Prostate gland (tissue), 2 donors: ENCODE results near the gene ITGB1. TPM values are rescaled to one million over a fixed set of nuclear protein-coding genes. Genes with fewer than 3 reads are reported as not detected.

Experiments used
- DNase-seq: peaks from one replicate; pipeline ENCODE4 v3.0.0-alpha.2; 2019; ENCODE audit warnings: low spot score
- H3K27ac ChIP-seq, 2 donors: fragments of 200-600 bp; sonication (generic); 2 replicates each; pipeline ENCODE4 v1.5.1; 2017 to 2019
- H3K27me3 ChIP-seq: fragments of 200-600 bp; sonication (generic); replicated peaks from 2 replicates; pipeline ENCODE4 v1.5.1; 2019; ENCODE audit not compliant: insufficient read depth
- H3K36me3 ChIP-seq, 2 donors: fragments of 200-600 bp; sonication (generic); 1 replicate in 1 of 2; 2 replicates in 1 of 2; pipeline versions ENCODE4 v1.5.1 to v1.8.1; 2017 to 2019
- H3K4me1 ChIP-seq: fragments of 200-600 bp; sonication (generic); replicated peaks from 2 replicates; pipeline ENCODE4 v1.5.1; 2019
- H3K4me3 ChIP-seq, 2 donors: fragments of 200-600 bp; sonication (generic); 2 replicates each; pipeline ENCODE4 v1.5.1; 2017 to 2019
- H3K9me3 ChIP-seq: fragments of 200-600 bp; sonication (generic); 2 replicates; pipeline ENCODE4 v1.5.1; 2017
- CTCF ChIP-seq, 4 experiments: fragments of 200-600 bp in 2 of 4; fragments of 450-650 bp in 2 of 4; sonication (generic) in 2 of 4; IDR thresholded peaks; 1 replicate in 3 of 4; 2 replicates in 1 of 4; pipeline ENCODE4 v1.5.1; 2016 to 2019; ENCODE audit warnings: antibody characterized with exemption in 4 of 4, mild to moderate bottlenecking in 2 of 4, moderate library complexity in 2 of 4
- POLR2A ChIP-seq: fragments of 450-650 bp; IDR thresholded peaks from one replicate; pipeline ENCODE4 v1.6.1; 2016; ENCODE audit warnings: antibody characterized with exemption, mild to moderate bottlenecking
- POLR2AphosphoS5 ChIP-seq: sonication (generic); formaldehyde crosslinking; IDR thresholded peaks from one replicate; pipeline ENCODE4 v1.6.1; 2017; ENCODE audit warnings: antibody characterized with exemption
- WGBS: methylation state at CpG from one replicate; pipeline ENCODE4 v1.1.5; 2018; 5-methylcytosine and 5-hydroxymethylcytosine counted together
- intact Hi-C: fragments of 100-400 bp; cut with DNase I; formaldehyde crosslinking; loops from one replicate; pipeline ENCODE4 v1.14.2; 2022
- total RNA-seq, 2 donors: library from RNA; depleted of rRNA; stranded (reverse); fragments of >200 nt; gene quantifications; one replicate each; pipeline ENCODE4 v1.1.0, GENCODE V29; 2016

Gene ITGB1
- total RNA-seq, 2 donors from 2014 or later: 246 to 293 TPM

- Histone ChIP-seq H3K4me3 (no peak overlapping the region), H3K9me3 (no peaks in the 10 kb centered on the region), H3K27me3 (no peaks in the 10 kb centered on the region), H3K36me3 (no peaks in the 10 kb centered on the region), H3K27ac (no peak overlapping the region), H3K4me1 (no peaks in the 10 kb centered on the region)
- intact Hi-C loops: no loop called here
- WGBS: 90% methylated on average over 4 of the region's 4 CpGs
- no peak for DNase-seq
- no peak for TF ChIP-seq POLR2A
Measured at GRCh38 chr10:32972460-32972859, 14.4 kb upstream of the ITGB1 start.

DNA sequence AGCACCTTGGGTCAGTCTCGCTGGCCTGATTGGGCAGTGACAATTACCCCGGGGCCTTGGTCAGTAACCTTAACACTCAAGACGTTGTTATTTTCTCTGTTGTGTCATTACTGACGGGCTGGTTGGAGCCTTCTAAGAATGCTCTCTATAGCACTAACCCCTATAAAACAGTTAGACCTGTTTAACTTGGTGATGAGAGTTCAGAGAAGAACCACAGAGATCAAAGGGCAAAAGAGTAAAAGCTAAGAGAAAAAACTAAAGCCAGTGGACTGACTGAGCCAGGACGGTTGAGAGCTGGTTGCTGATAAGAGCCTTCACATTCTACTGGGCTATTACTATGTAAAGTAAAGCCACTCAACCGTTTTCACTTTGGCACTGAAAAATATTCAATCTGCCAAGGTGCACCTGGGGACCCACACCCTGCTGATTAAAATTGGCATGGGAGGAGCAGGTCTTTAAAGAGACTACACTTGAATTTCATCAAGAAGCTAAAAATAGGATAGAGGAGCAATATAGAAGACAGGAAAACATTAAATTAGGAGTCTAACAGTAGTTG is 13.6 kb upstream of the ITGB1 start:
- intact Hi-C loops: no loop called here
- Histone ChIP-seq H3K4me1 (no peaks in the 10 kb centered on the region), H3K9me3 (no peaks in the 10 kb centered on the region), H3K27me3 (no peaks in the 10 kb centered on the region), H3K27ac (no peak overlapping the region), H3K4me3 (no peak overlapping the region), H3K36me3 (no peaks in the 10 kb centered on the region)
- 46% methylated on average over 6 of the region's 6 CpGs for WGBS
- TF ChIP-seq POLR2A (no peak), POLR2AphosphoS5 (no peak), CTCF (IDR thresholded peaks at IDR 0.05) (no peak)
- DNase-seq: no peak

DNA sequence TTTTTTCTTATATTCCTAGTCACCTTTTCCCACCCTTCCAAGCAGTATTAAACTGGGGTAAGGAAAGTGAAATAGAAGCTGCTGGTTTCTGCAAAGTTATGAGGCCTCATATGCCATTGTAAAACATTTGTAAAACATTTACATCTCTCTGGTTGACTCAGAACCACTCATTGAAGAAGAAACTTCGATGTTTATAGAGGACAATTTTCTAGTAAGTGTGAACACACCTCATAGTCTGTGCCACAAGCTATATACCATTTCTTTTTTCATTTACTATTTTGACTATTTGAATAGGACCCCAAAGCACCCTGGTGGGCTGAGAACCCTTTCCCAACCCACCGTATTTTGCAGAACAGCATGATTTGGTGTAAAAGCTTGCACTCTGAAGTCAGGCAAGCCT is 12.9 kb upstream of the ITGB1 start:
- intact Hi-C loops: no loop called here

GRCh38 chr10:32964270-32964669 is 6.2 kb upstream of the ITGB1 start:
- no peaks in the 10 kb centered on the region for H3K9me3 ChIP-seq
- no peak for DNase-seq
- 85% methylated on average over 3 of the region's 3 CpGs for WGBS
- H3K27ac ChIP-seq: no peak overlapping the region
- no peaks in the 10 kb centered on the region for H3K36me3 ChIP-seq
- intact Hi-C loops: loop anchor here (5.0 kb wide), 1 partner anchor 43 kb away; no protein-coding TSS in a partner anchor
- TF ChIP-seq CTCF (IDR thresholded peaks at IDR 0.05): no peak
- TF ChIP-seq POLR2A: no peak
- no peak for TF ChIP-seq POLR2AphosphoS5
- no peak overlapping the region for H3K4me3 ChIP-seq
- H3K4me1 ChIP-seq: no peaks in the 10 kb centered on the region
- H3K27me3 ChIP-seq: no peaks in the 10 kb centered on the region

More for the DNA sequence above, 12.9 kb upstream of the ITGB1 start:
- H3K4me3 ChIP-seq: no peak overlapping the region
- TF ChIP-seq POLR2AphosphoS5: no peak
- no peak for TF ChIP-seq CTCF (IDR thresholded peaks at IDR 0.05)
- TF ChIP-seq POLR2A: no peak
- no peaks in the 10 kb centered on the region for H3K36me3 ChIP-seq
- 62% methylated on average over 2 of the region's 2 CpGs for WGBS
- no peak for DNase-seq
- H3K4me1 ChIP-seq: no peaks in the 10 kb centered on the region
- H3K27ac ChIP-seq: no peak overlapping the region
- H3K27me3 ChIP-seq: no peaks in the 10 kb centered on the region
- no peaks in the 10 kb centered on the region for H3K9me3 ChIP-seq

- TF ChIP-seq POLR2A (no peak), POLR2AphosphoS5 (no peak), CTCF (IDR thresholded peaks at IDR 0.05) (no peak)
- intact Hi-C loops: loop anchor here (5.0 kb wide), 1 partner anchor 44 kb away; no protein-coding TSS in a partner anchor
- Histone ChIP-seq H3K36me3 (no peaks in the 10 kb centered on the region), H3K9me3 (no peaks in the 10 kb centered on the region), H3K27ac (no peak overlapping the region), H3K4me3 (no peak overlapping the region), H3K4me1 (no peaks in the 10 kb centered on the region), H3K27me3 (no peaks in the 10 kb centered on the region)
- no peak for DNase-seq
- 49% methylated on average over 3 of the region's 3 CpGs for WGBS
Measured at GRCh38 chr10:32963096-32963495, 5.1 kb upstream of the ITGB1 start.
